GM20000 (cell line): Measurements from ENCODE around the gene FAM114A1.

Experiments
- DNase-seq: peaks from one replicate; pipeline ENCODE4 v3.0.0; 2012; ENCODE audit warnings: low spot score
- TF ChIP-seq, protein P1 (sequence below): IDR thresholded peaks from 2 replicates; pipeline ENCODE4 v1.5.1; 2012; ENCODE audit warnings: mild to moderate bottlenecking, control low read depth; ENCODE audit errors: extremely low read depth, missing control alignments

FAM114A1 gene

DNA sequence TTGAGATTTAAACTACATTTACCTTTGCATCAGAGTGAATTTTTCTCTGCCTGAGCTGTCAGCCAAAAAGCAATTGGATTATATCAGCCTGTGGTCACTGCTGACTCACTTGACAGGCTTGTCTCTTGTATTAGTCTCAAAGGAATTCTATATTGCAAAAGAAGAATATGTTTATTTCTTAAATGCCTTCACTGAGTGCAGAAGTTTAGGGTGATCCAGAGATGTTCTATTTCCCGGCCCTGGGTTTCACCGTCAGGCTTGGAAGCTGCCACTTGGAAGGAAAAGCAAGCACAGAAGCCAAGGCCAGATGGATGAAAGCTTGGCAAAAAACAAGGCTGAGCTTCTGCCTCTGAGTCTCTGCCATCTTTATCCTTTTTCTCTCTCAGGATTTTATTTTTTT is 80.9 kb downstream of the FAM114A1 start:
- DNase-seq: no peak

DNA sequence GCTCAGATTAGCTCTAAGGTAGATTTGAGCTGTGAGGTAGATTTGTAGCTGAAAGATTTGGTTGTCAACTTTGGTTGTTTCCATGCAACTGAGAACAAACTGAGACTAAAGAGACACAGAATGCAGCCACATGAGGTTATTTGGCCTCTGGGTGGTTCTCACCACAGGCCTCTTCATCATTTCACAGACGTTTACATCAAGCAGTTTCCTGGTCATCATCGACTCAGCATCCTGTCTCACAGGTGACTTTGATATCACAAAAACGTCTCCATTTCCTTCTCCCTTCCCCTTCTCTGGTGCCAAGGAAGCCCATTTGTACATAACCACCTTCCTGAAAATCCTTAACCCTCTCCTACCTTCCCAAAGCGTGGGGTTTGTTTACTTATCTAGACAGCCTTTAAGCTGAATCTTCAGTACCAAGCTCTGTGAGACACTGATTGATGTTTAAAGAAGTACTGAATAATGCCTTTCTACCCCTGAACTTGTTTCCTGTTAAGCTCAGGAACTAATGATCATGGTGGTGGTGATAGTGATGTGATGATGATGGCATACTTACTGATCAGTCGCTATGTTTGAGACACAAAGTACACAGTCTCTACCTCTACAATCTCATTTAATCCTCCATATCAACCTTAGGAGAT is 81.9 kb downstream of the FAM114A1 start:
- peak; percentile 8 for DNase-seq
- TF ChIP-seq, protein P1, sequence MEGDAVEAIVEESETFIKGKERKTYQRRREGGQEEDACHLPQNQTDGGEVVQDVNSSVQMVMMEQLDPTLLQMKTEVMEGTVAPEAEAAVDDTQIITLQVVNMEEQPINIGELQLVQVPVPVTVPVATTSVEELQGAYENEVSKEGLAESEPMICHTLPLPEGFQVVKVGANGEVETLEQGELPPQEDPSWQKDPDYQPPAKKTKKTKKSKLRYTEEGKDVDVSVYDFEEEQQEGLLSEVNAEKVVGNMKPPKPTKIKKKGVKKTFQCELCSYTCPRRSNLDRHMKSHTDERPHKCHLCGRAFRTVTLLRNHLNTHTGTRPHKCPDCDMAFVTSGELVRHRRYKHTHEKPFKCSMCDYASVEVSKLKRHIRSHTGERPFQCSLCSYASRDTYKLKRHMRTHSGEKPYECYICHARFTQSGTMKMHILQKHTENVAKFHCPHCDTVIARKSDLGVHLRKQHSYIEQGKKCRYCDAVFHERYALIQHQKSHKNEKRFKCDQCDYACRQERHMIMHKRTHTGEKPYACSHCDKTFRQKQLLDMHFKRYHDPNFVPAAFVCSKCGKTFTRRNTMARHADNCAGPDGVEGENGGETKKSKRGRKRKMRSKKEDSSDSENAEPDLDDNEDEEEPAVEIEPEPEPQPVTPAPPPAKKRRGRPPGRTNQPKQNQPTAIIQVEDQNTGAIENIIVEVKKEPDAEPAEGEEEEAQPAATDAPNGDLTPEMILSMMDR: no peak

More for the DNA sequence above, 80.9 kb downstream of the FAM114A1 start:
- TF ChIP-seq, protein P1: no peak

DNA sequence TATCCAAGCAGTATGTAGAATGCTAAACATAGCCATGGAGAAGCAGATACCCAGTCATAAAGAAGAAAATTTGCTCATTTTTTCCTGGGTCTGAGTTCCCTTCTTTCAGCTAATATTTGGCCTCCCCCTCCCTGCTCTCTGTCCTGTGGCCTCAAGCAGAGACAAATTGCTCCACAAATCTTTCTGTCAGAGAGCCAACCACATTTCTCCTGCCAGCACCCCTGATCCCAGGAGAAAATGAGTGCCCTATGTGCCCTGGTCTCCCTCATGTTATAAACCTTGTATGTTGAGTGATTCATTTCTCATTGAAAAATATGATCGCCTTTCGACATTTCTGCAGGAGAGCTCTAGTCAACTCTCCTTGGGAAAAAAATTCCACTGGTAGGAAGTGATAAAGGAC is 82.6 kb downstream of the FAM114A1 start:
- TF ChIP-seq, protein P1: no peak
- no peak for DNase-seq

DNA sequence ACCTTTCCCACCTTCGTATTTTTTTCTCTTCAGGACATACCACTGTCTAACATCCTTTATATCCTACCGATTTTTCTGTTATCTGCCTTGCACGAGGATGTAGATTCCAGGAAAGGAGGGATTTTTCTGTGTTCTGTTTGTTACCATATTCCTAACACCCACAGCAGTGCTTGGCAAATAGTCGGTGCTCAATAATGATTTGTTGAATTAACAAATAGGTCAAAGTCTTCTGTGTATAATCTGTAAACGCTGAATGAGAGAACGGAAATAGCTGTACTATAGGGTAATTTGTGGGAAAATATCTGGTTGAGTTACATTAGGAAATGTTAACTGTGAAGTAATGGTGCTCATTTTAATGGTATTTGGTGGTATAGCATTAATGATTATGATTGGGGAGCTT is 83.1 kb downstream of the FAM114A1 start:
- TF ChIP-seq, protein P1: no peak

DNA sequence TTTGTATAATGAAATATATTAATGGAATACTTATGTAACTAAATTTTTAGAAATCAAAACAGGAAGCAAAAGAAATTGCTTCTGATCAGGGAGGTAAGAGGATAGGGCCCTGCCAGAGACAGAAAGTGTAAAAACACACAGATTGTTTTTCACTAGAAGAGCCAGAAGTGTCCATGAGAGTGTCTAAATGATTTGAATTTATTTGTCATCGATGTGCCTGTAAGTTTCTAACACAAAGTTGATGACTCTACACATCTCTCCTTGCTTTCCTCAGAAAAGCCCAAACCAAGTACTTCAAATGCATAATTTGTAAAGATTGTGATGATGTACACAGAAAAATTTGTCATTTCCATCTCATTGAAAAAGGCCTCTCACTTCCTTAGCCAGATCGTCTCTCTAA is 84.0 kb downstream of the FAM114A1 start:
- DNase-seq: no peak
- TF ChIP-seq, protein P1: no peak

More for the DNA sequence above, 83.1 kb downstream of the FAM114A1 start:
- no peak for DNase-seq

DNA sequence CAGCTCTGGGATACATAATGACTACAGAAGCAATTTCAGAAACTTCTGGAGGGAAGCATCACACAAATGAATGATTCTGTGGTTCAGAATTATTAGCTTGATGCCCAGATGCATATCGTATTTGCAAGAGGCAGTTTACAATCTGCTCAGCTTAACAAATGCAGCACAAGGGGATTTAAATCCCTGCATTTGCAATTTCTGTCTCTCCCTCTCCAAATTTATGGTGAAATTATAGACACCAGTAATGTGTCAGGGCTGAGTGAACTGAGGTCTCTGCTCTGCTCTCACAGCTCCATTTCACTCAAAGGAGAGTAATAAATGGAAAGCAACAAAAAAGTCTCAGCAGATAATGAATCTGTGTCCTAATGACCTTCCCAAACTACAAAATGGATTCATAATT is 84.4 kb downstream of the FAM114A1 start:
- no peak for DNase-seq
- TF ChIP-seq, protein P1: no peak

DNA sequence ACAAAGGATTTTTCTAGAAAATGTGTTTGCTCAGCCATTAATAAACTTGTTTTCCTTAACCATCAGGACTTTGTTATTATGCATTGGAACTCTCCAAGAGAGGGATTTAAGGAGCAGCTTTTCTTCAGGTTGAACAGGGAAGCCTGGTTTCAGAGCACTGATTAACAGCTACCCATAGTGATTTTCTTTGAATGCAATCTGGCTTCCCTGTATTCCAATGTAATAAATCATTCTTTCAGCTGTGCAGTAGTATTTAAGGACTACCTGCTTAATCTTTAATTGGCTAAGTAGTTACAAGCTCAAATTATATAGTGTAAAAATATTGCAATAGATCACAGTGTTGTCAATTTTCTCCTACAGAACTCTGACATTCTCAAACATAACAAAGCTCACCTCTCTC is 87.1 kb downstream of the FAM114A1 start:
- TF ChIP-seq, protein P1: no peak
- DNase-seq: no peak
